NOMO-1 treated with DMSO at 0.1 percent for 48 hours (cell line): ENCODE results near the gene DISC1.
"Not testable (repeated sequence)": the region's sequence is repeated elsewhere in the genome, so short reads cannot be mapped to it uniquely, and the experiment has no call there.

Experiments
- DNase-seq: peaks from one replicate; lab custom pipeline; 2025; ENCODE audit not compliant: unreplicated experiment; lab: John Stamatoyannopoulos, UW

The DISC1 gene

DNA sequence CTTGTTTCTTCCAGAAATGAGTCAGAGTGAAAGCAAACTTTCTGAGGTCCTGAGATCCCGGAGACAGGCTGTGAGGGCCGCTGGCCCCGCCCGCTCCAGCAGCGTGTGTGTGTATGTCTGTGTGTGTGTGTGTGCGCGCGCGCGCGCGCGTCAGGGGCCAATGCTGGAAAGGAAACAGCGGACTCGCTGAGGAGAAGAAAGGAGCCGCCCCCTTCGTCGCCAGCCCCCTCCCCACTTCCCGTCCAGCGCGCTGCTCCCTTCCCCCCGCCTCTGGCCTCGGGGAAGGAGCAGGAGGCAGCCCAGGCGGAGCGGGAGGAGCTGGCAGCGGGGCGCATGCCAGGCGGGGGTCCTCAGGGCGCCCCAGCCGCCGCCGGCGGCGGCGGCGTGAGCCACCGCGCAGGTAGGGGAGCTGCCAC lies at the start of gene DISC1:
TSS of gene DISC1 (plus strand) at position 256 of the 416 bp plus-strand sequence. CDS start at position 334, 78 bp downstream.
- DNase-seq, result peak; percentile 86

GRCh38 chr1:231576804-231577718 lies 49.5 kb upstream of the DISC1 start:
- no peak for DNase-seq

DNA sequence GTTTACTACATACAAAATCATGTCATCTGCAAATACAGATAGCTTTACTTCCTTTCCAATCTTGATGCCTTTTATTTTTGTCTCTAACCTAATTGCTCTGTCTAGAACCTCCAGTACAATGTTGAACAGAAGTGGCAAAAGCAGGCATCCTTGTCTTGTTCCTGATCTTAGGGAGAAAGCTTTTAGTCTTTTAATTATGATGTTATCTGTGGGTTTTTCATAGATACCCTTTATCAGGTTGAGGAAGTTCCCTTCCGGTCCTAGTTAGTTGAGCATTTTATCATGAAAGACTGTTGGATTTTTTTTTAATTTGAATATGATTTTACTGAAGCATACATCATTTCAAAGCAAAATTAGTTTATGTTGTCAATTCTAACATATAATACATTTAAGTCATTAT lies 45.7 kb upstream of the DISC1 start:
- DNase-seq, result no peak

DNA sequence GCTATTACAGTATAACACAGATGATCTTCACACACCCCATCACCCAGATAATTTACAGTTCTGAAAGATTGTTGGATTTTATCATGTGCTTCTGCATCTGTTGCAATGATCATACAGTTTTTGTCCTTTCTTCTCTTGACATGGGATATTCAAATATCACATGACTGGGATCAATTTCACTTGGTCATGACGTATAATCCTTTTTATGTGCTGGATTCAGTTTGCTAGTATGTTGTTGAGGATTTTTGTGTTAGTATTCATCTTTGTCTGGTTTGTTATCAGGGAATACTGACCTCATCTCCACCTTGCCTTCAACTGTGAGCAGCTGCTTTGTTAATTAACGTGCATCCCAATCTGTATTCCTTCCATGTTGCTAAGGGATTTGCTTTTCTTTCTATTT lies 44.7 kb upstream of the DISC1 start:
- no peak for DNase-seq

DNA sequence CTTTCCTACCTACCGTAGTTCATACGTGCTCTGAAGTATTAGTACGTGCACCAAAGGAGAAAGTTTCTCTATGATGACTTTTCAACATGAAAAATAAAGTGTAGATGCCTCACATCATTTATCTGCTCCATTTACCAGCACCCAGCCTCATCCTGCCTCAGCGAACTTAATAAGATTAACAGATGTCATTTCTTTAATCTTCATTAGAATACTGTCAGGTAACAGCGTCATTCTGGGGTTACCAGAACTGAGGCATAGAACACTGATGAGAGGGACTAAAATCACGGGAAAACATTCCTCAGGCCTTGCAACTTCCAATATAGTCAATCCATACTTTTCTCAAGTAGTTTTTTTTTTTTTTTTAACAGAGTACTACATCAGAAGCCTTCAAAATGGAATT lies 43.2 kb upstream of the DISC1 start:
- DNase-seq, result no peak

DNA sequence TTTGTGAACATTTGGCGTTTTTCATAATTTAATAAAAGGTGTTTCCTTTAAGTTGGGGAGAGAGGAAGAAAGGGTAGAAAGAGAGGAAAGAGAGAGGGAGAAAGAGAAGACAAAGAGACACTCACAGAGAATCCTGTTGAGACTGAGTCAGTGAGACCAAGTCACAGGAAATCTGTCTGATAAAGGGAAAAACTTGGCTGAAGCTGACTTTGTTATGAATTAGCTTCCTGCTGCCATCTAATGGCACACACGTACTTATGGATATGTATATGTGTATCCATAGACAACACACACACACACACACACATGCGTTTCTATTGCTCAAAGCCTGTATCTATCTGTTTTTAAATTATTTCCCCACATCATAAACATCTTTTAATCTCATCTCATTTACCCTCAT lies 42.5 kb upstream of the DISC1 start:
- no peak for DNase-seq

GRCh38 chr1:231584921-231585320 lies 41.7 kb upstream of the DISC1 start:
- DNase-seq, result peak; percentile 77

- peak; percentile 72 for DNase-seq
Observed at GRCh38 chr1:231590453-231591198, 36.0 kb upstream of the DISC1 start.

DNA sequence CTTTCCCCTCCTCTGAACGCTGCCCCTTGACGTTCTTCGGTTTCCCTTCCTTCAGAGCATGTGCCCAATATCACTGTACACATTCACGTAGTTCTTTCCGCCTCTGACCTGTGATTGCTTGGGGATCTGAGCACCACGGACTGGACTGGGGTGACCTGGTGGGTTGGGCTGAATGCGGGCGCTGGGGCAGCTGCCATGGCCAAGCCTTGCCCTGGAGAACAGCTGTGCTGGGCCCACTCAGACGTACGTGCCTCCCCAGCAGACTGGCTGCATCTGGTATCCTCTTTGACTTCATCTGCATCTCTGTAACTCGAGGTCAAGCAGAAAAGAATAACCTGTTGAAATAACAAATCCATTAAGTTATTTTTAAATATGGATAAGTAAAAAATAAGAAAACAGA lies 35.1 kb upstream of the DISC1 start:
- no peak for DNase-seq

GRCh38 chr1:231592809-231593208 lies 33.8 kb upstream of the DISC1 start:
- DNase-seq, result no peak

DNA sequence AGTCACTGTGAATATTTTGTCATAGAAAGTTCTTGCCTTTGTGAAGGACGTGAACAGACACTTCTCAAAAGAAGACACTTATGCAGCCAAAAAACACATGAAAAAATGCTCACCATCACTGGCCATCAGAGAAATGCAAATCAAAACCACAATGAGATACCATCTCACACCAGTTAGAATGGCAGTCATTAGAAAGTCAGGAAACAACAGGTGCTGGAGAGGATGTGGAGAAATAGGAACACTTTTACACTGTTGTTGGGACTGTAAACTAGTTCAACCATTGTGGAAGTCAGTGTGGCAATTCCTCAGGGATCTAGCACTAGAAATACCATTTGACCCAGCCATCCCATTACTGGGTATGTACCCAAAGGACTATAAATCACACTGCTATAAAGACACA lies 33.3 kb upstream of the DISC1 start:
- DNase-seq, result not testable (repeated sequence)

DNA sequence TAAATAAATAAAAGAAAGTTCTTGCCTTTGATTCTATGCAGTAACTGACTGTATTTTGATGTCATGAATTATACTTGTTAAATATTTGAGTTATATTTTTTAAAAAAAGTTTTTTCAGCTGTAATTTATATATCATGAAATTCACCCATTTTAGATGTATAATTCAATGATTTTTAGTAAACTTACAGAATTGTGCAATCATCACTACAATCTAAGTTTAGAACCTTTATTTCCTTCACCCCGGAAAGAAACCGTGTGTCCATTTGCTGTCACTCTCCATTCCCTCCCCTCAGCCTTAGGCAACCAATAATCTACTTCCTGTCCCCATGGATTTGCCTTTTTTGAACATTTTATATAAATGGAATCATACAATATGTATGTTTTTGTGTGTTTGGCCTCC lies 32.5 kb upstream of the DISC1 start:
- no peak for DNase-seq

GRCh38 chr1:231594749-231595148 lies 31.8 kb upstream of the DISC1 start:
- no peak for DNase-seq

DNA sequence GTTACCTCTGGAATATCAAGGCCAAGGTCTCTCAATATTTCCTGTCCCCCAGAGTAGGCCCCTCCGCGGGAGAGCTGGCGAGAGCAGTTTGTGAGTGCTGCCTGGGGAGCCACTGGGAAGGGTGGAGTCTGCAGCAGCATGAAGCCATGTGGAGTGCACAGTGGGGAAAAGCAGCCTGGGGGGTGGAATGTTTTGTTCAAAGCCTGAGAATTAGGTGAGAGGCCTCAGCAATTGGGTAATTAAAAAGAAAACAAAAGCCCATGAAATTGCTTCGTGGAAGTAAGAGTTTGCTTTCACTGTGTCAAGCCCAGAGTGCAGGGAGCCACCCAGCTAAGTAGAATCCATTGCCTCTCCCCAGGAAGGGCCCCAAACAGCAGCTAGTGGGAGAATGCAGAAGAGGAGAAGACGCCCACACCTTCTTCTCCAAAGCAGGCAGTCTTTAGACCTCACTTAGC lies 30.2 kb upstream of the DISC1 start:
- no peak for DNase-seq

DNA sequence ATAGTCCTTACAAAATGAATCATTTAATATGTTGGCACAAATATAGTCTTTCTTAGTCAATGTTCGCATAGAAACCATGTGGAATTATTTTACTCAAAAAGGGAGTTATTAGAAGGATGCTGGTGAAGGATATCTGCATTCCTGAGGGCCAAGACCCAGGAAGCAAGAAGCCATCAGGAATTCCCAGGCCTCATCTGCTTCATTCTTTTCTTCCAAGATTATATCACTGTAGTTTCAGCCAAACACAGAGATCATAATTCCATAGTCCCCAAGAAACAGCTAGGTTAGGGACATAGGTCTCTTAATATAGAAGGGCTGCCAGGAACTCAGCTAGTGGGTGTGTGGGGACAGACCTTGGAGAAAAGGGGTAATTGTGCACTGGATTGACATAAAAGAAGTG lies 28.6 kb upstream of the DISC1 start:
- no peak for DNase-seq

DNA sequence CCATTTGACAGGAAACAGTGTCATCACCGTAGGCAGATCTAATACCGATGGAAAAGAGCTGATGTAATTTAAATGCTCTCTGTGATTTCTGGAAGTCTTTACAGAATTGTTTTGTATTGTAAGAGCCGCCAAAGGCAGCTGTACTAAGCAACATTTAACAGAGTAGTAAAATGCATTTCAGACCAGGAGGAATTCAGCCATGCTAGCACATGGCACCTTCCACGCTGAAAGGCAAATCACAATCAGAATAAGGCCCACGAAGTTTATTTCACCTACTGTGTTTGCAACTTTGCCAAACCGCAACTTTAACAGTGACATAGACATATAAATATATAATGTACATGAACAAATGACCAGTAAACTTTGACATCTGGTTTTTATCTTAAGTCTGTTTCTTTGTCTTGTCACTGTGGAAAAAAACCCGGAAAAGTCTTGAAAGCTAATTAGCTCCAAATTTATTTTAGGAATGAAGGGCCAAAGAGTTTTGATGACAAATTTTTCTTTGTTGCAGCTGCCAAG lies 26.1 kb upstream of the DISC1 start:
- DNase-seq, result no peak

DNA sequence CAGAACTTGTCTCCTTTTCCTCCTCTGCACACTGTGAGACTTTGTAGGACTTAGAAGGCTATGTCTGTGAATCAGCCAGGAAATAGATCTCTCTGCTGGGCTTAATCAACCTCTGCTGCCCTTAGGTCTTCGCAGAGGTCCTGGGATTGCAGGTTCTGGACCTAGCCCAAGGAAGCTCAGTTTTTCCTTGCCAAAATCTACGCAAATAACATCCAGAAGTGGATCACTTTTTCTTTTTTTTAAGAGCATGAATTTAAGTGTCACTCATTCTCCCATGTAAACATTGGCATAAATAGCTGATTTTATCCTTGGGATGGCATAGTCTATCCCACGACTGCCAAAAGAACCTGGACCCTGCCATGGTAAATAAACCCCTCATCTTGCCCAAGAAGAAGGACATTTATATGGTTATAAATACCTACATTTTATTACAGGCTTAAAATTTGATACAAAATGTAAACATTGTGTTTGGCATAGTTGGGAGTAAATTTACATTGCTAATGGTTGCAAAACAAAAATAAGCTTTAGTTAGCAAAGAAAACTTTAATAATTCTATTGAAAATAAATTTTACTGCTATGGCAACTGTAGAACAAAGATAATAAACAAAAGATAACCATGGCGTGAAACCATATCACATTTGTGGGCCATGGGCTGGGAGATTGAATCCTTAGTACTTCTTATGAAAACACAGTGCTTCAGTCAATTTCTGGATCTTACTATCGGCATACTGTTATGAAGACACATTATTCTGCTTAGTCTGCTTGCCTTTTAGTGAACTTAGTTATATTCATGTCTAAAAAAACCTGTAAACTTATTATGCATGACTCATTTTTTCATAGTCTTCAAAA lies 24.5 kb upstream of the DISC1 start:
- DNase-seq, result no peak

DNA sequence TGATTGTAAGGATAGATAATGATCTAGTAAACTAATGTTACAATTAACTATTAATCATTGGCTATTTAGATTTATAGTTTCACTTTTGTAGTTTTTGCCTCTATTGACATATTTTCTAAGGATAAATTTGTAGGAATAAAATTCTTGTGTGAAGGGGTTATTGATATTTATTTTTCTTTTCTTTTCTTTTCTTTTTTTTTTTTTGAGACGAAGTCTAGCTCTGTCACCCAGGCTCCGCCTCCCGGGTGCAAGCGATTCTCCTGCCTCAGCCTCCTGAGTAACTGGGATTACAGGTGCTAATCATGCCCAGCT lies 24.0 kb upstream of the DISC1 start:
- no peak for DNase-seq

- DNase-seq, result peak; percentile 89
Observed at GRCh38 chr1:231603598-231604275, 22.9 kb upstream of the DISC1 start.

GRCh38 chr1:231604276-231604621 lies 22.3 kb upstream of the DISC1 start:
- DNase-seq, result no peak
